ENCODE data around the gene RYR1. TPM values are rescaled to one million over a fixed set of nuclear protein-coding genes. Genes with fewer than 3 reads are reported as not detected.

The RYR1 gene
- total and polyA plus RNA-seq, 2 of the 8 experiments (the other 6 are each of a cell fraction or from before 2014, with no cell fraction given): 5.8 to 11.8 TPM

DNA sequence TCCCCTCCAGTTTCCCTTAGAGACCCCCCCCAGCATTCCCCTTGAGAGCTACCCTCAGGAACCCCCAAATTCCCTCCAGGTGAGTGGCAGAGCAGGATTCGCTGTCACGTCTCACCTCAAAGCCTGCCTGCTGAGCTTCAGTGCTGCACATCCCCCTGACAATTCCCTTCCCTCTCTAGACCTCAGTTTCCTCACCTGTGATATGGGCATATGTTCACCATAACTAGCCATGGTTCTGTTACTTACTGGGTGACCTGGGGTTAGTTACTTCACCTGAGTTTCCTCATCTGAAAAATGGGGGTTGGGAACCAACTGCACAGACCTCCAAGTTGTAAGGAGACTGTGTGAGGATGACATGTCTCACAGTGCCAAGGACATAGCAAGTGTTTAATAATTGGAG is 75.5 kb downstream of the RYR1 start (continued):
- TF ChIP-seq CTBP2 (IDR thresholded peaks at IDR 0.05; ENCODE audit: borderline replicate concordance, insufficient read depth, insufficient read length, low read length) (no peak), TEAD4 (IDR thresholded peaks at IDR 0.05; ENCODE audit: low read depth, low read length) (no peak), BRCA1 (IDR thresholded peaks at IDR 0.05; ENCODE audit: low read depth, low read length) (no peak), CHD2 (IDR thresholded peaks at IDR 0.05; ENCODE audit: low read length) (no peak), KDM4A (IDR thresholded peaks at IDR 0.05; ENCODE audit: low read depth, low read length, severe bottlenecking) (no peak)
